Renal cortical epithelial cell (primary cell): Measurements from ENCODE around the gene ACOX1. TPM values are rescaled to one million over a fixed set of nuclear protein-coding genes. Genes with fewer than 3 reads are reported as not detected.

Source experiments
- DNase-seq: peaks from one replicate; pipeline ENCODE4 v3.0.0-alpha.2; 2011; ENCODE audit warnings: low read depth
- total RNA-seq: library from RNA; depleted of rRNA; stranded (reverse); fragments of >200 nt; gene quantifications from 2 replicates; pipeline ENCODE4 v1.2.3, GENCODE V29; 2014

Gene ACOX1
- total RNA-seq, 1 donor from 2014 or later, result 96.4 TPM

DNA sequence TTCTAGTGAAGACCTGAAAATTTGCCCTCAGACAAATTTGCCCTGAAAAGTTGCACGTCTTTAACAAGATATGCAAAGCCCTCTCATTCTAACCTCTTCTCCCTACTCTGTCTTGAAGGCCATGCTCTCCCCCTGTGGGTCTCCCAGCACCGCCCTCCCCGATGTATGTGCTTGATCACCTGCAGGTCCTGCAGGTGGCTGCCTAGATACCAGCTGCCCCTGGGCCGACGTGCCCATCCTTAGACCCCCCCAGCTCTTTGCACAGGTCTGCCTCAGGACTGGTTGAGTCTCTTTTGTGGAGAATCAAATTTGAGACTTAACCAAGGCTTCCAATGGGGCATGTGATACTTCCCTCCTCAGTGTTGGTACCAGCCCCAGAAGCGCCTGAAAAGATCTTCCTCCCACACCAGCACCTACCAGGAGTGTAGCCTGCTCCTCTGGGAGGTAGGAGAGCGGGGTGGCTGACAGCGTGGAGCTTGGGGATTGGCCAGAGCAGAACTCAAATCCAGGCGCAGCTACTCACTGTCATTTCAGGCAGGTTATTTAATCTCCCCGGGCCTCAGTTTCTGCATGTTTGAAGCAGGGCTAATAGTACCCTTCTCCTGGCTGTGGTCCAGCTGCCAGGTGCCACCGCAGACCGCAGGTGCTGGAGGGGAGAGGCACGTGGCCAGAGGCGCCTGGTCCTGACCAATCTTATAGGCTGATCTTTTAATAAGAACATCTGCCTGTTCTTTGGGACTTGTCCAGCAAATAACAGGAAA is 69.7 kb downstream of the ACOX1 start:
- no peak for DNase-seq

DNA sequence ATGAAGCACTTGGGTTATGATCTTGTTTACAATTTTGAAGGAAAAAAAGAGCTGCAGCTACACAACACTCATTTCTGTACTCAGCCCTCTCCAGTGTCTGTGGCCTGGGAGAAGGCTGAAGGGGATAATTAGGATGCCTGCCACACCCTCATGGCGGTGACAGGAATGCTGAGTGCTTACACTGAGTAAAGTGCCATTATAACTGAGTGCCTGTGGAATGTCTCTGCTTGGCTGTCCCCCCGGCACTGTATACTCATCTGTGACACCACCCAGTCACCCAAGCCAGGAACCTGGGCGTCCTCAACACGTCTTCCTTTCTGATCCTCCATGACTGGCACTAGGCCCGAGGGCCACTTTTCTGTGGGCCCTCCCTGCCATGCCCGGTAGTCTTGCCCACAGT is 70.8 kb downstream of the ACOX1 start:
- DNase-seq, result no peak

DNA sequence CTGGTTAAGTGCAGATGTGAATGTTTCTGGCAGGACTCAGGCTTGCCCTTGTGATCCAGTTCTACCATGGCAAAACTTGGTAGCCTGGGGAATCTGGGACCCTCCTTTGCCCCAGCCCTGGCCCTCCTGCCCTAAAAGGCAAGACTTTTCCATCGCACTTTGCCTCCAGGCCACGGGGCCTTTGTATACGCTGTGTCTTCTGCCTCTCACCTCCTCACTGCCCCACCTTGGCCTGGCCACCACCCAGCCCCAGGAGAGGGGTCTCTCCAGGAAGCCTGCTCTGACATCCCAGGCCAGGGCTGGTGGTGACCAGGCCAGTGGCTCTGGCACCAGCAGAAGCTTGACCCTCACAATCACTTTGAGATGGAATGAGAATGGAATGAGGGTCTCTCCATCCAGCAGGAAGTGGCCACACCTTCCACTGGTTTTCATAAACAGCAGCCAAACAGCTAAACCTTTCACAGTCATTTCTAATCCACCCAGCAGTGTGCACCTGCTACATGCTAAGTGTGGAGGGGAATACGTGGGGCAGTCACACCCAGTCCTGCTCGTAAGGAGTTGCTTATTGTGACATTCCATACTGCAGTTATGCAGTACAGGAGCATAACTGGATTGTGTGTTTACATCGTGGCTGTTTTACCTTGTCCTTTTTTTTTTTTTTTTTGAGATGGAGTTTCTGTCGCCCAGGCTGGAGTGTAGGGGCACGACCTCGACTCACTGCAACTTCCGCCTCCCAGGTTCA is 72.7 kb downstream of the ACOX1 start:
- no peak for DNase-seq

DNA sequence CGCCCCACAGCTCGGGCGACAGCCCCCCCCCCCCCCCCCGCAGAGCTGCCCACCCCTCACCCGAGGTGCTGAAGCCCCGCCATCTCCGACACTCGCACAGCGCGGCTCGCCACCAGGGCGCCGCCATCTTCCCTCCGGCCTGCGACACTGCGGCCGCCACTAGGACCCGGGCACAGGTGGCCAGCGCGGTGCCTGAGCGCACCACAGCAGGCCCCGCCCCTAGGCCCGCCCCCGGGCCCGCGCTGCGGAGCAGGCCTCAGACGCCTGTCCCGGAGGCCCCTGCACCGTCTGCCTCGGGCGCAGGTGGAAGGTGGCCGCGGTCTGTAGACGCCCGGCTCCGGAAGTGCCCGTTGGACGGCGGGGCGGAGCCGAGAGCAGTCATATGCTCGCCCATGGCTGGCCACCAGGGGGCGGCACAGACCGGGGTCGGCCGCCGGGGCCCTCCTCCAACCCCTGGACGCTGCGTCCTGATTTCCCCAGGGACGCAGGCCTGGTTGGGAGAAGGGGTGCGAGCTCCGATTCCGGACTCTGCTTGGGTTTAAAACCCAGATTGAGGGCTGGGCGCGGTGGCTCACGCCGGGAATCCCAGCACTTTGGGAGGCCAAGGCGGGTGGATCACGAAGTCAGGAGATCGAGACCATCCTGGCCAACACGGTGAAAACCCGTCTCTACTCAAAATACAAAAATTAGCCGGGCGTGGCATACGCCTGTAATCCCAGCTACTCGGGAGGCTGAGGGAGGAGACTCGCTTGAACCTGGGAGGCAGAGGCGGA is 74.0 kb downstream of the ACOX1 start, which contains the start of gene MRPL38:
MRPL38 (minus strand) TSS at position 136 of the 773 bp plus-strand sequence; CDS start at position 127, 9 bp downstream.
- peak; percentile 81 for DNase-seq

DNA sequence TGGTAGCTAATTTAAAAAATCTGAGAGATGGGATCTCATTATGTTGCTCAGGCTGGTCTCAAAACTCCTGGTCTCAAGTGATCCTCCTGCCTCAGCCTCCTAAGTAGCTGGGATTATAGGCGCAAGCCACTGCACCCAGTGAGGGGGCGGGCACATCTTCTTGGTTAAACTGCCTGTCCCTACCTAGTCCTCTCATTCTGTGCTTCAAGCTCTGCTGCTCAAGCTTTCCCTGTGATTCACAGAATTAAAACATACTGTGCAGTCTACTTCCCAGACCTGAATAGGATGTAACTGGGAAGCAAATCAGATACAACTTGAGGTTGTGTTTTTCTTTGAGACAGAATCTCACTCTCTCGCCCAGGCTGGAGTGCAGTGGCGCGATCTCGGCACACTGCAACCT is 76.6 kb downstream of the ACOX1 start:
- DNase-seq, result peak; percentile 68

DNA sequence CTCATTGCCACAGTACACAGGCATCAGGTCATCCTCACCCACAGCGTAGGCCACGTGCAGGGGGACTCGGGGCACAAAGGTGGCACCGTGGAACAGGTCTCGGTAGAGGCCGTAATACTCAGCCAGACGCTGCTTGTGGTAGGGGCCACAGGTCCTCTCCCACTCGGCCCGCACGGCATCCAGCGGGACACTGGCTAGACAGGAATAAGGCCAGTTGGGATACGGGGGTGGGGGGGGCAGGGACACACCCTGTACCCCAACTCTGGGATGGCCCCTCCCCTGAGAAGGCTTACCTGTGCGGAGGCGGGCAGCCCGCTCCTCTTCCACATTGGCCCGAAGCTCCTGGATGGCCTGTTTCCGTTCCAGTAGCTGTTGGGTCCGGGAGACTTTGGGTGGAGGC is 77.2 kb downstream of the ACOX1 start:
- no peak for DNase-seq

DNA sequence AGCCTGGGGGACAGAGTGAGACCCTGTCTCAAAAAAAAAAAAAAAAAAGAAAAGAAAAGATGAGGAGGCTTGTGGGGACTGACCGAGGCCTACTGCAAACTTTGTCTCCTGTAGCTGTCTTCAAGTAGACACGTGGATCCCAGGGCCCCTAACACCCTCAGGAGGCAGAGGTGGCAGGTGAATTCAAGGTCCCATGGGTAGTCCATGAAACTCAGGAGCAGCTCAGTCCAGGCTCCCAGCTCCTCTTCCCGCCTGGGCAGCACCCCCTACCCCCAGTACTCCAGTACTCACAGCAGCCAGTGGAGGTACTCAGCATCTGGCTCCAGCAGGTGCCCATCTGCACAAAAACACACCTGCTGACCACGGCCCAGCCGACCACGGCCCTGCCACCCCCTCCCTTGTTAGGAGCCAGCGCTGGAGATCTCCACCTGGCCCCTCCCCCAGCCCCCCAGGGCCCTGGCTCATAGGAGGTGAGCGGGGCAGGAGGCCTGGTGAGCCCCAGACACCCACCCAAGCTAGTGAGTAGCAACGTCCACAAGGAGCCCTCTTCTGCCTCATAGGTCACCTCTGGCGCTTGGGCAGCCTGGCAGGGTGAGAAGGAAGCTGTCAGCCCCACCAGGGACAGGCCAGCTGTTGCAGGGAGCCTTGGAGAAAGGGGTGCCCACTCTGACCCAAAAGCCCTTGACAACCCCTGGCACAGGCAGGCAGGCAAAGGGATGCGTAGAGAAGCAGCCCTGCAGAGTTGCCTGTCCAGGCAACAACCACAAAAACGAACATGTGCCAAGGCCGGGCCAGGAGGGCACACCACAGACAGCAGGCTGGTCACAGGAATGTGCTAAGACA is 78.1 kb downstream of the ACOX1 start:
- no peak for DNase-seq

DNA sequence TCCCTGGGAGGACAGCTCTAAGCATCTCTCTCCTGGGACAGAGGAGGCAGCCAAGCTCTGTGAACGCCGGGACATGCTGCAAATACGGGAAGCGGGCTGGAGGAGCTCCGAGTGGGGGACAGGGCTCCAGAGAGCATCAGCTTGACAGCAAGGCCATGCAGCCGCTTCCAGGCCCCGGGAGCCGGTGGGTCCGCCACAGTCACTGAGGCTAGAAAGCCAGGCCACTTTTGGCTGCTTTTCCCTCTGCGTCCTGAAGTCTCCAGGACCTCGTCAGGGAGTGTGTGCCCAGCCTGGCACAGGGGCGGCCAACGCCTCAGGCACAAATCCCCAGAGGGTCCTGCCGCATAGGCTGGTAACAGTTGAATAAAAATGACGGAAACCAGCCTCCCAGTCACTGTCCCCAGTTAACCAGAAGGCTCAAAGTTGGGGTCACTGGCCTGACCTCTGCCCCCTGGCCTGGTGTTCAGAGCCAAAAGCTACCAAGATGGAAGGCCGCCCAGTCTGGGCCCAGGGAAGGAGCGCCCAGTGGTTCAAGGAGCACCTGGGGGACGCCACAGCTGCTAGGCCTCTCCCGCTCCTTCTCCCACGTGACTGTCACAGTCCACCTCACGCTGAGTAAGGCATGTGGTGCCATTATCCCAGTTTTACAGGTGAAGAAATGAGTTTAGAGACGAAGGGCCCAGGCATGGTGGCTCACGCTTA is 79.0 kb downstream of the ACOX1 start:
- DNase-seq, result no peak

DNA sequence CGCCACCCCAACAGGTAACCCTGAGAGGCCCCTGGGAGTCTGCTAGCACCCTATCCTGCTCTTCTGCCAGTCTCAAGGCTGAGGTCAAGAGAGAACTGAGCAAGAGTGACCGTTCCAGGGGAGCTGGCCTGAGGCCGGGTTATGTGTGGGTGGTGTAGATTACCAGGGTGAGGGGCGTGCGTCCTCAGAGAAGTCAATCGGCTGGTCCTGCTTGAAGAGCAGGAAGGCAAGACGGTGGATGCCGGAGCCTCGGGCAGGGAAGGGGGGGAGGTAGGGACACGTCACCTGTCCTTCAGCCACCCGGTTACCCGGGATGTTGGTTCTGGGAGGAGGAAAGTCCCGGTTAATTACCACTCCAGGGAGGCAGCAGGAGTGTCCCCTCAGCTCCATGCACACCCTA is 79.6 kb downstream of the ACOX1 start:
- no peak for DNase-seq

DNA sequence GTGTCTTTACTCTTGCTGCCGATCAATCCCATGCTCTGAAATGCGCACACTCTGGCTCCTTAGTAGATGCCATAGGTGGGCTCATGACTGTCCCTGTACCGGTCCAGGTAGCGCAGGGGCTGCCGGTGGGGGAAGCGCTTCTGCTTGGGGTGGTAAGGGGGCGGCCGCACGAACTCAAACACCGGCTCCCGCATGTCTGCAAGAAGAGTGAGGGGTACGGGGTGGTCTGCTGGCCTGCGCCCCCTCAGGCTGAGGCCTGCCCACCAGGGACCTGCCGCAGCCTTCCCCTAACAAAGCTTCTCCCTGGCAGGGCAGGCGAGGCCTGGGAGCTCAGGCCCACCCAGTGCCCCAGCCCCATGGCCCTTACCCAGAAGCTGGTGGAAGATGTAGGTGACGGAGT is 80.2 kb downstream of the ACOX1 start:
- DNase-seq, result no peak

DNA sequence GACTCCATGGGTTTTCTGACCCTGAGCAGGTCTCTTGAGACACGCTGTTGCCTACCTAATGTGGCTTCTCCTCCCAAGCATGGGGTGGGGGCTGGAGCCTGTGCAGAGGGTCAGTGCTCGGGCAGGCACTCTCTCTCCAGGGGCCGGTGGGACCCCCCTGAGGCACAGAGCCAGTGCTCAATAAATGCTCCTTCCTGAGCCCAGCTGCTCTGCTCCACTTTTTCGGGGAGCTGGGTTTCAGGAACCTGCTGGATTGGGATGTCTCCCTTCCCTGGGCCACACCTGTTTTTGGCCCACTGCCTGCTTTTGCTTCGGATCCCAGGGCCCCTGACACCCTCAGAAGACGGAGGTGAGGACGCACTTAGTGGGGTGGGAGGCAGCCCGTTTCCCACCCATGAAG is 80.9 kb downstream of the ACOX1 start:
- no peak for DNase-seq

DNA sequence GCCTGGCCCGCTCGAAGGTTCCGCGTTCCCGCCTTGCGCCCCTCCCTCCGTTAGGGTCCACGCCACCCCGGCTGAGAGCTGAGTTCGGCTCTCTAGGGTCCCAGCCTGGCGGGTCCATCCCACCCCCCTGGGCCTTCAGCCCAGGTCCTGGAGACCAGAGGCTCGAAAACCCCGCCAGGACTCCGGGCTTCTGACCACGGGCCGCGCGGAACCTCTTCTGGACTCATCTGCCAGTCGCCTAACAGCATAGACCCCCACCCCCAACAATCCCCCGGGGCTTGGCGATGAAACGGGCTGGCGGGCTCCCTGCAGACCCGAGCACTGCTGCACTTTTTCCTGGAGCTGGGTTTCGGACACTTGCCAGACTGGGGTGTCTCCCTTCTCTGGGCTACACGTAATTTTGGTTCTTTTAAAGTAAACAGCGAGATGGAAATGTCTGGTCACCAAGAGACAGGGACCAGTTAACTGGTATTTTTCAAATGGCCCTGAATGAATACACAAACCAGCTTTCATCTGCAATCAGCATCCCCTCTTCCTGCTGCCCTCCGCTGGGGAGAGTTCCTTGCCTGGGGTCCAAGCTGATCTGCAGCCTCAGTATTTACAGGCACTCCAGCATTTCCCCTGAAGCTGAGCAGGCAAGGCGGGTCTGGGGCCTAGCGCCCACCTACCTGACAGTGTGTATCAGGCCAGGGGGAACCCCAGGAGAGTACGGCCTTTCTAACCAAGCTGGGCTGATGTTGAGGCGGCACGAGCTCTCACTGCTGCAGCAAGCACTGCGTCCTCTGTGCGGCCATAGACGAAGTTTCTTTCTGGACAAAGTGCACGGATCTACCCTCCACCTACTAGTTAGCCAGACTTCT is 81.6 kb downstream of the ACOX1 start:
- DNase-seq, result no peak

DNA sequence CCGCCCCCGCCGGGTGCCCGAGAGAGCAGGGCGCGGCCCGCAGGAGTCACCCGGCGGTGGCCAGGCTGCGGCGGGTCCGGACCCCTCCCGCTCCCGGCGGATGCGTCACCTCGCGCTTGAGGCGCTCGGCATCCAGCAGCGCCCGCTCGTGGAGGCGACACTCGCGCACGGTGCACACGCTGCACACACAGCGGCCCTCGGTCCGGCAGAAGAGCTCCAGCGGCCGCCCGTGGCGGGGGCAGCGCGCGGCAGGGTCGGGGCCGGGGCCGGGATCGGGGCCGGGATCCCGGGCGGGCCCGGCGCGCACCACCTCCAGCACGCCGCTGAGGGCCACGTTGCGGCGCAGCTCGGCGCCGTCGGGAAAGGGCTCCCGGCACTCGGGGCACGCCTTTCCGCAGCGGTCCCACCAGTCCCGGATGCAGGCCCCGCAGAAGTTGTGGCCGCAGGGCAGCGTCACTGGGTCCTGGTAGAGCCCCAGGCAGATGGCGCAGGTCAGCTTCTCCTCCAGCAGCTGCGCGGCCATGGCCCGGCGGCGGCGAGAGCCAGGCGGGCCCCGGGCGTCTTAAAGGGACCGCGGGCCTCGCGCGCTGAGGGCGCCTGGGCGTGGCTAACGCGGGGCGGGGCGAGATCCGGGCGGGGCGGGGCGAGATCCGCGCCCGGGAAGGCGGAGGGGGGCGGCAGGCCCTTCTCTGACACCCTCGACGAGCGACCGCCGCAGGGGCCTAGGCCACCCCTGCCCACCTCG is 82.4 kb downstream of the ACOX1 start, which contains the start of gene TRIM65:
TRIM65 (minus strand) TSS at position 537 of the 745 bp plus-strand sequence; CDS start at position 523, 14 bp downstream.
- peak; percentile 42 for DNase-seq

DNA sequence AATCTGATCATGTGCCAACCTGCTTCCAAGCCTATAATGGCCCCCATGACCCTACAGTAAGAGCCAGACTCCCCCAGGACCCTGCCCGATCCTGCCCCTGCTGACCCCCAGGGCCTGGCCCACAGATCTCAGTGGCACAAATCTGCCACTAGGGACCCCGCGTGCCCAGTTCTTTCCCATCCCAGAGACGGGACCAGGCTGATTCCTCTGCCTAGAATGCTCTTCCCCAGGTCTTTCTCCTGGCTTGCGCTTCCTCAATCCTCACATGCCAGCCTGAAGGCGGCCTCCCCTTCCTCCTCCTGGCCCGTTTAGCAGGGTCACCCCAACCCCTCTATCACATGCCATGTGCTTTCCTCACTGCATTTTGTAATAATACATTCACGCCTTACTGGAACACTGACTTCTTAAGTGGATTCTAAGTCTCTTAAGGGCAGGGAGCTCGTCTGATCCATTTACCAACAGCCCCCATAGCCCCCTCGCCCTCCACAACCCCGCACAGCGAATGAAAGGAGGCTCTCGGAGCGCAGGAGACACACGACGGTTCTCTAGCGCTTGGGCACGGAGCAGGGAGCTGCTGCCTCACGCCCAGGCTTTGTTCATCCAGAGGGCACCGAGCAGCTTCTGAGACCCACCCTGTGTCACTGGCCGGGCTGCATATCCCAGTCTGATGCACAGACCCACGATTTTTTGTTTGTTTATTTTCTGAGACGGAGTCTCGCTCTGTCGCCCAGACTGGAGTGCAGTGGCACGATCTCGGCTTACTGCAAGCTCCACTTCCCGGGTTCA is 83.4 kb downstream of the ACOX1 start:
- no peak for DNase-seq

DNA sequence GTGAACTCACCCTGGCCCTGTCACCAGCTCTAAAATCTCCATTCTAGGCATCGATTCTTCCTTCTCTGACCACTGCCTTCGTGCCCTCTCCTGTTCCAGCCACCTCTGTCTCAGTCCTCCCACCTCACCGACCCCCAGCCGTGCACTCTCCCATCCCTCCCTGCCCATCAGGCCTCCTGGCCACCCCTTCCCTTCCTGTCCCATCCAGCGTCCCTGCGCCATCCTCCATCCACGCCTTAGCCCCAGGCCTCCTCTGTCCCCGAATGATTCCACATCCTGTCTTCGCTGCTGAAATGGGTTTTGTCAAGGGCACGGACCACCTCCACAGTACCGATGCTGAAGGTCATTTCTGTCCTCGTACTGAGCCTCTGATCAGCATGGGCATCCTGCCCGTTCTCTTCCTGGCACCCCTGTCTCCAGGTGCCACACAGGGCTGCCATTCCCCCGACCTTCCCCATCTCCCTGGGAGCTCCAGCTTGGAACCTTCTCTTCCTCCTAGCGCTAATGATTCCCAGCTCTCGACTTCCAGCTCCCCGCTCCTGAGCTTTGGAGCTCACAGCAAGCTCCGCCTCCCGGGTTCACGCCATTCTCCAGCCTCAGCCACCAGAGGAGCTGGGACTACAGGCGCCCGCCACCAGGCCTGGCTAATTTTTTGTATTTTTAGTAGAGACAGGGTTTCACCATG is 84.8 kb downstream of the ACOX1 start:
- no peak for DNase-seq

DNA sequence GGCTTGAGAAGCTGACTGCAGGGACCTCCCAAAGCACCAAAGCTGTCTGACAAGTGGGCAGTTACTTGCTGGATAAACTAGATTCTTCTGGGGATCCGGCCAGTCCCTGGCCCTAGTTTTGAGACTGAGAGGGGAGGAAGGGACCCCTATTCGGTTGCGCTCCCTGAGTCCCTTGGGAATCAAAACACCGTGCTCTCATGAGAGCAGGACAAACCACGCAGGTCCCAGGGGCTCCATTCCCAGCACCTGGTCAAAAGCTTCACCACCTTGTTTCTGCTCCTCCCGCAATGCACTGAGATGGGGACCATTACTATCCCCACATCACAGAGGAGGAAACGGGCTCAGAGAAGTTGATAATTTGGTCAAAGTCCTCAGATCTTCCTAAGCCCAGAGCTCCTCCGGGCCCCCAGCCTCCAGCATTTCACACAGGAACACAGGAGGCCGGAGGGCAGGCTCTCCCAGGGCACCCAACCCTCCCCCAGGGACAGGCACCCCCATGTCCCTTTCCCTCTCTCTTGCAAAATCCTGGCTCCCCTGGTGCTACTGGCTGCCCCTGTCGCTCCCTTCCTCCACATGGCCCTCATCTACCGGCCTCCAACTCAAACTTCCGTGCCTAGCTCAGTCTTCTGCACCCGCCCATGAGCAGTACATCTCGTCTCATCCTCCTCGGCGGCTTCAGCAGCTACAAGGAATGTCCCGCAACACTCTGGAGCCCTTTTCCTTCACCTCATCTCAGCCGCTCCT is 85.5 kb downstream of the ACOX1 start:
- DNase-seq, result no peak
